Glomerular visceral epithelial cell (primary cell): ENCODE results near the gene HIVEP2.

Source experiments
- DNase-seq: peaks from one replicate; pipeline ENCODE4 v3.0.0-alpha.2; 2016; ENCODE audit errors: extremely low spot score

The HIVEP2 gene

GRCh38 chr6:142892254-142893021, 52.5 kb downstream of the HIVEP2 start:
- no peak for DNase-seq

- no peak for DNase-seq
Observed at GRCh38 chr6:142891454-142891853, 53.5 kb downstream of the HIVEP2 start.

GRCh38 chr6:142888456-142888855, 56.5 kb downstream of the HIVEP2 start:
- no peak for DNase-seq

GRCh38 chr6:142887517-142887916, 57.5 kb downstream of the HIVEP2 start:
- DNase-seq = no peak

- DNase-seq = peak; percentile 26
Observed at GRCh38 chr6:142886431-142887170, 58.4 kb downstream of the HIVEP2 start.

- peak; percentile 99 for DNase-seq
Observed at GRCh38 chr6:142885182-142885867, 59.7 kb downstream of the HIVEP2 start.

GRCh38 chr6:142884214-142885035, 60.6 kb downstream of the HIVEP2 start:
- no peak for DNase-seq

GRCh38 chr6:142883011-142883410, 62.0 kb downstream of the HIVEP2 start:
- DNase-seq = peak; percentile 47

- no peak for DNase-seq
Observed at GRCh38 chr6:142881761-142882160, 63.2 kb downstream of the HIVEP2 start.

- DNase-seq = no peak
Observed at GRCh38 chr6:142881290-142881689, 63.7 kb downstream of the HIVEP2 start.

GRCh38 chr6:142880201-142880600, 64.8 kb downstream of the HIVEP2 start:
- DNase-seq = no peak

- DNase-seq = no peak
Observed at GRCh38 chr6:142879527-142879926, 65.4 kb downstream of the HIVEP2 start.

GRCh38 chr6:142879076-142879475, 65.9 kb downstream of the HIVEP2 start:
- DNase-seq = no peak

GRCh38 chr6:142878407-142878806, 66.6 kb downstream of the HIVEP2 start:
- DNase-seq = no peak

- peak; percentile 11 for DNase-seq
Observed at GRCh38 chr6:142874676-142875075, 70.3 kb downstream of the HIVEP2 start.

- DNase-seq = peak; percentile 60
Observed at GRCh38 chr6:142872376-142872775, 72.6 kb downstream of the HIVEP2 start.

- peak; percentile 89 for DNase-seq
Observed at GRCh38 chr6:142871910-142872331, 73.1 kb downstream of the HIVEP2 start.

GRCh38 chr6:142870787-142871415, 74.1 kb downstream of the HIVEP2 start:
- no peak for DNase-seq

- DNase-seq = no peak
Observed at GRCh38 chr6:142868917-142869316, 76.1 kb downstream of the HIVEP2 start.

- DNase-seq = peak; percentile 16
Observed at GRCh38 chr6:142867988-142868812, 76.8 kb downstream of the HIVEP2 start.
